Osteoblast (primary cell): ENCODE data around the gene PABPN1L. TPM values are rescaled to one million over a fixed set of nuclear protein-coding genes. Genes with fewer than 3 reads are reported as not detected.

ENCODE experiments used
- DNase-seq: peaks from one replicate; pipeline ENCODE4 v3.0.0; 2011; ENCODE audit warnings: low spot score, mixed read lengths; ENCODE audit not compliant: insufficient read length; ENCODE audit errors: missing footprints
- H2AFZ ChIP-seq: 2 replicates; pipeline ENCODE4 v1.6.0; 2011; ENCODE audit warnings: mild to moderate bottlenecking, low read length
- H3K27ac ChIP-seq: 2 replicates; pipeline ENCODE4 v1.5.1; 2011; ENCODE audit warnings: mild to moderate bottlenecking, low read depth, low read length, moderate library complexity
- H3K27me3 ChIP-seq: 2 replicates; pipeline ENCODE4 v1.6.0; 2012; ENCODE audit warnings: mild to moderate bottlenecking, control low read depth, inconsistent platforms, low read length, moderate library complexity; ENCODE audit not compliant: insufficient read depth
- H3K36me3 ChIP-seq: 2 replicates; pipeline ENCODE4 v1.5.1; 2011; ENCODE audit warnings: mild to moderate bottlenecking, low read length, control low read depth, moderate library complexity; ENCODE audit not compliant: insufficient read depth
- H3K4me1 ChIP-seq: 2 replicates; pipeline ENCODE4 v1.5.1; 2011; ENCODE audit warnings: mild to moderate bottlenecking, low read length, control low read depth, moderate library complexity; ENCODE audit not compliant: insufficient read depth
- H3K4me2 ChIP-seq: 2 replicates; pipeline ENCODE4 v1.6.0; 2011; ENCODE audit warnings: mild to moderate bottlenecking, low read length; ENCODE audit not compliant: insufficient read depth
- H3K4me3 ChIP-seq: fragments of 200-600 bp; sonication (generic); 3 replicates; pipeline ENCODE4 v1.5.1; 2012; ENCODE audit warnings: mild to moderate bottlenecking, low read length, inconsistent platforms; ENCODE audit not compliant: insufficient read depth
- H3K79me2 ChIP-seq: 2 replicates; pipeline ENCODE4 v1.6.0; 2012; ENCODE audit warnings: mild to moderate bottlenecking, low read length, control low read depth, inconsistent platforms; ENCODE audit not compliant: insufficient read depth
- H3K9me3 ChIP-seq: 2 replicates; pipeline ENCODE4 v1.5.1; 2011; ENCODE audit warnings: low read depth, low read length, control low read depth
- H4K20me1 ChIP-seq: 2 replicates; pipeline ENCODE4 v1.6.0; 2012; ENCODE audit warnings: mild to moderate bottlenecking, low read length, control low read depth; ENCODE audit not compliant: insufficient read depth
- CTCF ChIP-seq: IDR thresholded peaks from 2 replicates; pipeline ENCODE4 v1.5.1; 2011; ENCODE audit warnings: mild to moderate bottlenecking, low read depth, low read length, moderate library complexity; ENCODE audit errors: extremely low read depth
- total RNA-seq: library from RNA; depleted of rRNA; stranded (reverse); fragments of >200 nt; gene quantifications from 2 replicates; pipeline ENCODE4 v1.2.3, GENCODE V29; 2012

PABPN1L gene
- total RNA-seq, 1 donor: not detected

DNA sequence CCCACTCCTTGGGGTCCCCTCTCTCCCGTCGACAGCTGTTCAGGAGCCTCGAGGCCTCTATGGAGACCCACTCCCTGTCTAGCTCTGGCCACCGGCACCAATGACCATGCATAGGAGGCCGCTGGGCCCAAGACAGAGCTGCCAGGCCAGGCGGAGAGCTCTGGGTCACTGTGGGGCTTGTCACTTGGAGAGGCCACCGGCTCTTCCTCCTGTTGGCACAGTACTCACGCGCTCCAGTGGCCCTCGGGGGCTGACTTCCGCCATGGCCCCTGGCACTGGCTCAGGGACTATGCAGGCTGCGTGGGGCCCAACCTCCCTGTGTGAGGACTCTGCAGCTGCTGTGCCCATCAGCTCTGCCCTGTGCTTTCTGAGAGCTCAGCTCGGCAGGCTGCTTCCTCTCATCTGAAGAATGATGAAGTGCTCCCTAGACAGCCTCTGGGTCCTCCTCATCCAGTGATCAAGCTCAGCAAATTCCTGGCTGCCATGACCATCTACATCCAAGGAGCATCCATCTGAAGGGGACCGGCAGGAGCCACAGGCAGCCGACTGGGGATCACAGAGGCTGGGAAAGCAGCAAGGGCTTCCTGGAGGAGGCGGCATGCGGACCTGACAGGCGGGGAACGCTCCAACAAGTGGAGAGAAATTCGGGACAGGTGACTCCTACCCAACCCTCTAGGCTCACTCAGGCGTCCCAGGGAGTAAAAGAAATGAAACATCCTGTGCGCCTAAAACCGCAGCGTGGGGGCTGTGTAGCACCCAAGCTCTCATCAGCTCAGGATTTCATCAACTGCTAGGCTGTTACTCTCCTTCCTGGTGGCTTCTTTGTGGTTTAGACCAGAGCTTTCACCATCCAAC lies 26.5 kb downstream of the PABPN1L start:
- Histone ChIP-seq H3K27me3 (no peaks in the 10 kb centered on the region), H3K4me3 (no peak overlapping the region), H3K36me3 (peaks cover 13% of the 10 kb centered on the region), H4K20me1 (no peaks in the 10 kb centered on the region), H3K4me1 (no peaks in the 10 kb centered on the region), H2AFZ (no peak overlapping the region), H3K27ac (no peak overlapping the region), H3K79me2 (no peaks in the 10 kb centered on the region), H3K9me3 (no peaks in the 10 kb centered on the region), H3K4me2 (no peak overlapping the region)
- TF ChIP-seq CTCF: no peak
- DNase-seq: no peak

- Histone ChIP-seq H3K9me3 (no peaks in the 10 kb centered on the region), H3K36me3 (peaks cover 13% of the 10 kb centered on the region), H2AFZ (no peak overlapping the region), H3K4me3 (no peak overlapping the region), H3K27ac (no peak overlapping the region), H4K20me1 (no peaks in the 10 kb centered on the region), H3K79me2 (no peaks in the 10 kb centered on the region), H3K4me1 (no peaks in the 10 kb centered on the region), H3K27me3 (no peaks in the 10 kb centered on the region), H3K4me2 (no peak overlapping the region)
- TF ChIP-seq CTCF: peak; percentile 6
- DNase-seq: no peak
Observed at GRCh38 chr16:88839026-88839529, 27.4 kb downstream of the PABPN1L start.

GRCh38 chr16:88838566-88838965 lies 27.9 kb downstream of the PABPN1L start:
- Histone ChIP-seq H4K20me1 (no peaks in the 10 kb centered on the region), H3K79me2 (no peaks in the 10 kb centered on the region), H3K9me3 (no peaks in the 10 kb centered on the region), H3K4me1 (no peaks in the 10 kb centered on the region), H3K4me3 (no peak overlapping the region), H3K27me3 (no peaks in the 10 kb centered on the region), H3K4me2 (no peak overlapping the region), H3K36me3 (peaks cover 13% of the 10 kb centered on the region), H2AFZ (no peak overlapping the region), H3K27ac (no peak overlapping the region)
- no peak for DNase-seq
- TF ChIP-seq CTCF: no peak

DNA sequence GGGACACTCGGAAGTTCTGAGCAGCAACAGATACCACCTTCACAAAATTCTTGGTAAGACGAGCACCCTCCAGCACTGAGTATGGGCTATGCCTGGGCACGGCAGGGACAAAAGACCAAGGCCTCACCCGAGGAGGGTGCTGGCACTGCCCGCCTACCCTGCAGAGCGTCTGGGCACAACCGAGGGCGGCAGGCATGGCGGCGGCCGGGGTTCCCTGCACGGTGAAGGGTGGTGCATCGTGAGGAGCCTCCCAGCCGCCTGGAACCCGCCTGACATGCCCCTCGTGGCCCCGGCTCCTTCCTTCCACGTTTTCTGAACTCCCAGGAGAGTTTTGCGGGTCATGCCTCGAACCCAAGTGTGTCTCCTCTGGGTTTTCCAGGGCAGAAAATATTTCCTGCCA lies 28.7 kb downstream of the PABPN1L start:
- peaks cover 13% of the 10 kb centered on the region for H3K36me3 ChIP-seq
- H3K79me2 ChIP-seq: no peaks in the 10 kb centered on the region
- H2AFZ ChIP-seq: no peak overlapping the region
- no peak for DNase-seq
- no peaks in the 10 kb centered on the region for H4K20me1 ChIP-seq
- H3K9me3 ChIP-seq: no peaks in the 10 kb centered on the region
- no peak overlapping the region for H3K4me3 ChIP-seq
- TF ChIP-seq CTCF: no peak
- H3K4me1 ChIP-seq: no peaks in the 10 kb centered on the region
- H3K27ac ChIP-seq: no peak overlapping the region
- no peaks in the 10 kb centered on the region for H3K27me3 ChIP-seq
- H3K4me2 ChIP-seq: no peak overlapping the region
